Renal pelvis (tissue), 4 donors: ENCODE measurements around the gene TOR1B. TPM values are rescaled to one million over a fixed set of nuclear protein-coding genes. Genes with fewer than 3 reads are reported as not detected.

Source experiments
- DNase-seq: peaks from one replicate; pipeline ENCODE4 v3.0.0-alpha.2; 2013
- polyA plus RNA-seq, 3 donors: library from polyadenylated mRNA; unstranded; fragments of 120-200 nt; gene quantifications; one replicate each; pipeline ENCODE4 v1.2.1, GENCODE V29; 2013; ENCODE audit not compliant: insufficient read length in 3 of 3

Gene TOR1B
- polyA plus RNA-seq, 3 donors = 21.1 to 23.4 (median 21.6) TPM

- no peak for DNase-seq
Observed at GRCh38 chr9:129810788-129811187, 7.8 kb downstream of the TOR1B start.

- DNase-seq = no peak
Observed at GRCh38 chr9:129811967-129812363, 9.0 kb downstream of the TOR1B start.

- DNase-seq = no peak
Observed at GRCh38 chr9:129812385-129812784, 9.4 kb downstream of the TOR1B start.

- no peak for DNase-seq
Observed at GRCh38 chr9:129813661-129814060, 10.7 kb downstream of the TOR1B start.

- no peak for DNase-seq
Observed at GRCh38 chr9:129814432-129815223, 11.6 kb downstream of the TOR1B start.

- DNase-seq = no peak
Observed at GRCh38 chr9:129815278-129815677, 12.3 kb downstream of the TOR1B start.

GRCh38 chr9:129816501-129817435 is 13.8 kb downstream of the TOR1B start:
- no peak for DNase-seq

GRCh38 chr9:129822898-129823541 is 20.0 kb downstream of the TOR1B start:
- no peak for DNase-seq

- no peak for DNase-seq
Observed at GRCh38 chr9:129823542-129823934, 20.6 kb downstream of the TOR1B start.

GRCh38 chr9:129823935-129824601 is 21.1 kb downstream of the TOR1B start, which contains the start of gene TOR1A:
Gene TOR1A (minus strand): TSS chr9:129824136. CDS start chr9:129824085, 51 bp downstream.
- DNase-seq = peak; percentile 93

- no peak for DNase-seq
Observed at GRCh38 chr9:129826344-129826743, 23.4 kb downstream of the TOR1B start.

GRCh38 chr9:129826759-129827158 is 23.8 kb downstream of the TOR1B start:
- DNase-seq = no peak

GRCh38 chr9:129828051-129828450 is 25.1 kb downstream of the TOR1B start:
- no peak for DNase-seq

- DNase-seq = no peak
Observed at GRCh38 chr9:129828969-129829368, 26.0 kb downstream of the TOR1B start.

- no peak for DNase-seq
Observed at GRCh38 chr9:129832982-129833381, 30.0 kb downstream of the TOR1B start.

- no peak for DNase-seq
Observed at GRCh38 chr9:129834489-129835127, 31.6 kb downstream of the TOR1B start.

- peak; percentile 96 for DNase-seq
Observed at GRCh38 chr9:129835128-129835859, 32.3 kb downstream of the TOR1B start, which contains the start of the genes C9orf78 and USP20. Gene C9orf78 (minus strand): TSS chr9:129835275. CDS start chr9:129835221, 54 bp downstream. Gene USP20 (plus strand): TSS chr9:129835458. CDS start chr9:129852556, 17,098 bp downstream.

GRCh38 chr9:129835860-129836223 is 32.9 kb downstream of the TOR1B start:
- DNase-seq = no peak

- no peak for DNase-seq
Observed at GRCh38 chr9:129836311-129837007, 33.5 kb downstream of the TOR1B start.
